Lower lobe of right lung (tissue), 2 donors: Measurements from ENCODE around the gene CEP170B. TPM values are rescaled to one million over a fixed set of nuclear protein-coding genes. Genes with fewer than 3 reads are reported as not detected.
"Not testable (repeated sequence)": the region's sequence is repeated elsewhere in the genome, so short reads cannot be mapped to it uniquely, and the experiment has no call there.

Source experiments
- ATAC-seq, 2 donors: fragments of 200-7000 bp; cut with Tn5 transposase; one replicate each; pipeline ENCODE4 v1.9.1; 2020 to 2022; ENCODE audit warnings: mild to moderate bottlenecking in 2 of 2, moderate library complexity in 2 of 2
- DNase-seq: peaks from one replicate; pipeline ENCODE4 v3.0.0-alpha.2; 2020
- H3K27ac ChIP-seq: fragments of 200-600 bp; one replicate; pipeline ENCODE4 v1.8.0; 2022
- H3K27me3 ChIP-seq: fragments of 200-600 bp; one replicate; pipeline ENCODE4 v1.8.0; 2022; ENCODE audit warnings: low read depth
- H3K36me3 ChIP-seq: fragments of 200-600 bp; one replicate; pipeline ENCODE4 v1.8.0; 2022; ENCODE audit warnings: mild to moderate bottlenecking
- H3K4me1 ChIP-seq: fragments of 200-600 bp; one replicate; pipeline ENCODE4 v1.8.0; 2022
- H3K4me3 ChIP-seq: fragments of 200-600 bp; one replicate; pipeline ENCODE4 v1.8.0; 2022; ENCODE audit warnings: mild to moderate bottlenecking
- H3K9me3 ChIP-seq: fragments of 200-600 bp; one replicate; pipeline ENCODE4 v1.8.0; 2022
- intact Hi-C: fragments of 100-400 bp; cut with DNase I; formaldehyde crosslinking; loops from one replicate; pipeline ENCODE4 v1.11.0; 2022
- total RNA-seq: library from RNA; stranded (reverse); fragmentation: NEBNext Ultra II Directional; extraction: Animal tissue kit (Norgen Biotek cat#: 25700); gene quantifications from one replicate; pipeline ENCODE4 v1.2.1, GENCODE V29; 2021
- TF ChIP-seq, protein P1 (sequence below): fragments of 200-600 bp; IDR thresholded peaks from one replicate; pipeline ENCODE4 v1.8.0; 2022; ENCODE audit warnings: antibody characterized with exemption, mild to moderate bottlenecking
- donor health status: DM: no; HTN: yes; CAD: no; lungs with severe emphysema.

The CEP170B gene
- total RNA-seq, 1 donor from 2014 or later: 24.7 TPM

DNA sequence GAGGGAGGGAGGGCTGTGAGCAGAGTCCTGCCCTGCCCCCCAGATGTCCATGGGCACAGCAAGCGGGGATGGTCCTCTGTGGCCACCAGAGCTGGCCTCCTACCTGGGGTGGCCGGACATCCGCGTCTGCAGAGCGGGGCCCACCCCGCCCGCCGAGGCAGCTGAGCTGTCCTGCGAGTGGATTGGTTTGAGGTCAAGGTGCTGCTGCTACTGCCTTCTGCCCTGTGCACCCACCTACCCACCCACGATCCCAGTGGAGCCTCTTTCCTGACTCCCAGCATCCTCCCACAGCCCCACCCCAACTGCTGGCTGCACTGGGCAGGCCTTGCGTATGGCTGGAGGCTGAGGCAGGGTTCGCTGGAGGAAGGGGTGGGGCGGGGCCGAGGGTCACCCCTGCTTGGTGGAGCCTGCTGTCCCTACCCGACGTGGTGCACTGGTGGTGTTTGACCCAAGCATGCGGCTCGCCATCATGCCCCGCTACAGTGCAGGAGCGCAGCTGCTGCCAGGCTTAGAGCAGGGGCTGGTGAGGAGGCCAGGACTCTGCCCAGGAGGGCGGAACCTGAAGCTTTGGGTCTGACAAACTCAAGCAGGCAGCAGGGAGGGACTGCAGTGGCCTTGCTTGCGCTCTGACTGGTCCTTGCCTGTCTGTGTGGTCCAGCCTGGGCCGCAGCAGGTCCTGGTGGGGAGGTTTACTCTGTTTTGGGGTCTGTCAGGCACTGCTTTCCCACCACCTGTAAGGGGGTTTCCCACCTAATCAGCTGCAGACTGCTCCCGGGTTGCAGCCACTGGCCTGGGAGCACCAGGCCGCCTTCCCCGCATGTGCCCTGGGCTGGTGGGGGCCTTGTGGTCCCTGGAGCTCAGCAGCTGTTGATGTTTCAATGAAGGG, 23.7 kb downstream of the CEP170B start:
- intact Hi-C loops: no loop called here
- H3K27me3 ChIP-seq: no peaks in the 10 kb centered on the region
- H3K9me3 ChIP-seq: no peaks in the 10 kb centered on the region
- peaks cover 39% of the 10 kb centered on the region for H3K36me3 ChIP-seq
- H3K4me1 ChIP-seq: no peaks in the 10 kb centered on the region
- H3K4me3 ChIP-seq: no peak overlapping the region
- H3K27ac ChIP-seq: no peak overlapping the region
- TF ChIP-seq, protein P1, sequence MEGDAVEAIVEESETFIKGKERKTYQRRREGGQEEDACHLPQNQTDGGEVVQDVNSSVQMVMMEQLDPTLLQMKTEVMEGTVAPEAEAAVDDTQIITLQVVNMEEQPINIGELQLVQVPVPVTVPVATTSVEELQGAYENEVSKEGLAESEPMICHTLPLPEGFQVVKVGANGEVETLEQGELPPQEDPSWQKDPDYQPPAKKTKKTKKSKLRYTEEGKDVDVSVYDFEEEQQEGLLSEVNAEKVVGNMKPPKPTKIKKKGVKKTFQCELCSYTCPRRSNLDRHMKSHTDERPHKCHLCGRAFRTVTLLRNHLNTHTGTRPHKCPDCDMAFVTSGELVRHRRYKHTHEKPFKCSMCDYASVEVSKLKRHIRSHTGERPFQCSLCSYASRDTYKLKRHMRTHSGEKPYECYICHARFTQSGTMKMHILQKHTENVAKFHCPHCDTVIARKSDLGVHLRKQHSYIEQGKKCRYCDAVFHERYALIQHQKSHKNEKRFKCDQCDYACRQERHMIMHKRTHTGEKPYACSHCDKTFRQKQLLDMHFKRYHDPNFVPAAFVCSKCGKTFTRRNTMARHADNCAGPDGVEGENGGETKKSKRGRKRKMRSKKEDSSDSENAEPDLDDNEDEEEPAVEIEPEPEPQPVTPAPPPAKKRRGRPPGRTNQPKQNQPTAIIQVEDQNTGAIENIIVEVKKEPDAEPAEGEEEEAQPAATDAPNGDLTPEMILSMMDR: no peak
- DNase-seq (no peak), ATAC-seq (no peak)

- H3K36me3 ChIP-seq: peaks cover 38% of the 10 kb centered on the region
- TF ChIP-seq, protein P1: no peak
- intact Hi-C loops: no loop called here
Measured at GRCh38 chr14:104889375-104889757, 24.3 kb downstream of the CEP170B start.

DNA sequence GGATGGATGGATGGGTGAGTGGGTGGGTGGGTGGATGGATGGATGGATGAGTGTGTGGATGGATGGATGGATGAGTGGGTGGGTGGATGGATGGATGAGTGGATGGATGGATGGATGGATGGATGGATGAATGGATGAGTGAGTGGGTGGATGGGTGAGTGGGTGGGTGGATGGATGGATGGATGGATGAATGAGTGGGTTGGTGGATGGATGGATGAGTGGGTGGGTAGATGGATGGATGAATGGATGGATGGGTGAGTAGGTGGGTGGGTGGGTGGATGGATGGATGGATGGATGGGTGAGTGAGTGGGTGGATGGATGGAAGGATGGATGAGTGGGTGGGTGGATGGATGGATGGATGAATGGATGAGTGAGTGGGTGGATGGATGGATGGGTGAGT, 25.2 kb downstream of the CEP170B start:
- ATAC-seq, H3K27me3 ChIP-seq, H3K4me3 ChIP-seq, H3K9me3 ChIP-seq, H3K27ac ChIP-seq, intact Hi-C loops, DNase-seq, H3K4me1 ChIP-seq: not testable (repeated sequence)
- H3K36me3 ChIP-seq: peaks cover 39% of the 10 kb centered on the region

More at GRCh38 chr14:104889375-104889757, 24.3 kb downstream of the CEP170B start:
- no peaks in the 10 kb centered on the region for H3K9me3 ChIP-seq
- no peak for DNase-seq
- H3K4me1 ChIP-seq: peaks cover under 1% of the 10 kb centered on the region
- no peak for ATAC-seq
- no peaks in the 10 kb centered on the region for H3K27me3 ChIP-seq
- H3K27ac ChIP-seq: no peak overlapping the region
- H3K4me3 ChIP-seq: no peak overlapping the region

GRCh38 chr14:104891121-104891551, 26.1 kb downstream of the CEP170B start:
- H3K36me3 ChIP-seq: peaks cover 34% of the 10 kb centered on the region
- intact Hi-C loops: no loop called here
- no peaks in the 10 kb centered on the region for H3K27me3 ChIP-seq
- H3K9me3 ChIP-seq: no peaks in the 10 kb centered on the region
- ATAC-seq (no peak), DNase-seq (no peak)
- H3K27ac ChIP-seq: no peak overlapping the region
- H3K4me1 ChIP-seq: peaks cover 15% of the 10 kb centered on the region
- TF ChIP-seq, protein P1: no peak
- no peak overlapping the region for H3K4me3 ChIP-seq

DNA sequence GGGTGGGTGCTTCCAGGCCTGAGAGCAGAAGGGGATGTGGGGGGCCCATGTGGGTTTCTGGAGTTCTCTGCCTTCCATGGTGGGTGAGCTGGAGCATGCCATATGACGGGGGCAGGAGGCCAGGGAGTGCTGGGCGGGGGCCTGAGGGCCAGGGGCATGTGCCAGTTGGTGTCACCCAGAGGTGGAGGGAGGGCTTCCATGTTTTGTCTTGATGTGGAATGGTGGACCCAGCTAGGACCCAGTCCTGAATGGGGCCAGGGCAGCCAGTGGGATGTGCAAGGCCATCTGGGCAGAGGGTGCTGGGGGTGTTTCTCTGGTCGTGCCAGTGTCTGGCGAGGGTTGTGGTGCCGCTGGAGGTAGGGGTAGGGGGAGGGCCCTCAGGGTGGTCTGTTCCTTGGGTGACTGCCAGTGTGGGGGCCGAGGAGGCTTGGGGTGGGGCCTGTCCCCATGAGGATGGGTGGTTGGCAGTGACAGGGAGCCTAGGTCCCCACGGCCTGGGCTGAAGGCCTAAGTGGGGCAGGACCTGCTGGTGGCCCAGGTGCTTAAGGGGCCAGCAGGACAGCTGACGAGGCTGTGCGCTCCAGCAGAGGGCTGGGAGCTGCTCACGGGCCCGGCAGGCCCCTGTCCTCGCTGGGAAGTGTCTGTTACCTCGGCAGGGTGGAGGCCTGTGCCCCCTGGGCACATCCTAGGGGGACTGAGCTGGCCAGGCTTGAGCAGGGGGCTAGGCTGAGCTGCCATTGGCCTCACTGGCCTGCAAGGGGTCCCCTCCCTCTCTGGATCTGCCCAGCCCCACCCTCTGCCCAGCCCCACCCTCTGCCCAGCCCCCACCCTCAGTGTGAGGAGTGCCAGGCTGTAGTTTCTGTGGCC, 26.8 kb downstream of the CEP170B start:
- no peaks in the 10 kb centered on the region for H3K27me3 ChIP-seq
- H3K4me3 ChIP-seq: no peak overlapping the region
- no peak overlapping the region for H3K27ac ChIP-seq
- TF ChIP-seq, protein P1: no peak
- H3K36me3 ChIP-seq: peaks cover 26% of the 10 kb centered on the region
- intact Hi-C loops: no loop called here
- ATAC-seq (no peak), DNase-seq (peak; percentile 39)
- no peaks in the 10 kb centered on the region for H3K9me3 ChIP-seq
- H3K4me1 ChIP-seq: peaks cover 18% of the 10 kb centered on the region
